HepG2 (cell line): ENCODE data around the gene TMBIM4.

Experiments
- EZH2 ChIP-seq: conservative IDR thresholded peaks from 2 replicates; pipeline ENCODE4 v1.6.1; 2012; ENCODE audit warnings: mild to moderate bottlenecking, low read depth, low read length, moderate library complexity
- GABPA ChIP-seq, 2 experiments: IDR thresholded peaks; 2 replicates each; pipeline ENCODE4 v1.6.1; 2011 to 2016; ENCODE audit warnings: low read depth in 2 of 2, low read length in 1 of 2, missing biosample characterization in 1 of 2, missing genetic modification characterization in 1 of 2
- HNF4A ChIP-seq: sonication (generic); formaldehyde crosslinking; IDR thresholded peaks from 2 replicates; pipeline ENCODE4 v1.4.0; 2020; ENCODE audit warnings: missing genetic modification reagents
- KAT7 ChIP-seq: IDR thresholded peaks from 2 replicates; pipeline ENCODE4 v1.6.1; 2018; ENCODE audit warnings: borderline replicate concordance, missing compliant biosample characterization

- TF ChIP-seq HNF4A (no peak), EZH2 (no peak), GABPA (IDR thresholded peaks at IDR 0.05; ENCODE audit: low read depth, low read length) (no peak), GABPA (CRISPR knock-in tag; IDR thresholded peaks at IDR 0.05; ENCODE audit: low read depth) (no peak), KAT7 (CRISPR knock-in tag) (no peak)
Observed at GRCh38 chr12:66132408-66132807, 37.4 kb downstream of the TMBIM4 start.
